DMS 273 (cell line): ENCODE results near the gene KTN1.

Experiments
- DNase-seq: peaks from one replicate; lab custom pipeline; 2025; ENCODE audit not compliant: unreplicated experiment; lab: John Stamatoyannopoulos, UW

KTN1 gene

GRCh38 chr14:55579724-55580469 is at the start of gene KTN1:
Gene KTN1 (plus strand): TSS chr14:55580207. CDS start chr14:55612049, 31,842 bp downstream.
- peak; percentile 92 for DNase-seq

GRCh38 chr14:55530464-55530863 is 49.5 kb upstream of the KTN1 start:
- DNase-seq, result peak; percentile 61

GRCh38 chr14:55532645-55533344 is 47.2 kb upstream of the KTN1 start:
- peak; percentile 67 for DNase-seq

- DNase-seq, result no peak
Observed at GRCh38 chr14:55533960-55534359, 46.0 kb upstream of the KTN1 start.

- no peak for DNase-seq
Observed at GRCh38 chr14:55535516-55536203, 44.3 kb upstream of the KTN1 start.

- DNase-seq, result no peak
Observed at GRCh38 chr14:55536204-55536708, 43.8 kb upstream of the KTN1 start.

- DNase-seq, result no peak
Observed at GRCh38 chr14:55537782-55538181, 42.2 kb upstream of the KTN1 start.

- no peak for DNase-seq
Observed at GRCh38 chr14:55539975-55540374, 40.0 kb upstream of the KTN1 start.

GRCh38 chr14:55540847-55541773 is 38.9 kb upstream of the KTN1 start:
- no peak for DNase-seq

GRCh38 chr14:55545779-55546178 is 34.2 kb upstream of the KTN1 start:
- no peak for DNase-seq

- no peak for DNase-seq
Observed at GRCh38 chr14:55546212-55546874, 33.7 kb upstream of the KTN1 start.

- DNase-seq, result no peak
Observed at GRCh38 chr14:55547650-55548315, 32.2 kb upstream of the KTN1 start.

GRCh38 chr14:55553791-55554190 is 26.2 kb upstream of the KTN1 start:
- DNase-seq, result no peak

- DNase-seq, result peak; percentile 75
Observed at GRCh38 chr14:55556929-55557623, 22.9 kb upstream of the KTN1 start.

GRCh38 chr14:55562135-55562534 is 17.9 kb upstream of the KTN1 start:
- DNase-seq, result no peak

GRCh38 chr14:55568618-55569017 is 11.4 kb upstream of the KTN1 start:
- DNase-seq, result no peak

- no peak for DNase-seq
Observed at GRCh38 chr14:55571125-55571889, 8.7 kb upstream of the KTN1 start.

GRCh38 chr14:55572578-55572977 is 7.4 kb upstream of the KTN1 start:
- no peak for DNase-seq
